SJCRH30 (cell line): ENCODE results near the gene KCTD8. TPM values are rescaled to one million over a fixed set of nuclear protein-coding genes. Genes with fewer than 3 reads are reported as not detected.

ENCODE experiments used
- DNase-seq, 2 experiments: peaks; one replicate each; pipeline ENCODE4 v3.0.0-alpha.2; 2015 to 2020
- H3K27ac ChIP-seq: fragments of 250-450 bp; sonication (Bioruptor Pico); 2 replicates; pipeline ENCODE4 v1.5.1; 2020; ENCODE audit warnings: mild to moderate bottlenecking, moderate library complexity
- H3K27me3 ChIP-seq: fragments of 250-450 bp; sonication (Bioruptor Pico); 2 replicates; pipeline ENCODE4 v1.5.1; 2020; ENCODE audit warnings: mild to moderate bottlenecking, moderate library complexity
- H3K36me3 ChIP-seq: fragments of 250-450 bp; sonication (Bioruptor Pico); 2 replicates; pipeline ENCODE4 v1.5.1; 2020; ENCODE audit warnings: mild to moderate bottlenecking, moderate library complexity
- H3K4me1 ChIP-seq: fragments of 250-450 bp; sonication (Bioruptor Pico); 2 replicates; pipeline ENCODE4 v1.5.1; 2020; ENCODE audit warnings: mild to moderate bottlenecking, moderate library complexity
- H3K4me3 ChIP-seq: fragments of 250-450 bp; sonication (Bioruptor Pico); 2 replicates; pipeline ENCODE4 v1.5.1; 2020; ENCODE audit warnings: mild to moderate bottlenecking, moderate library complexity
- H3K9me3 ChIP-seq: fragments of 250-450 bp; sonication (Bioruptor Pico); replicated peaks from 2 replicates; pipeline ENCODE4 v1.5.1; 2020; ENCODE audit warnings: mild to moderate bottlenecking, moderate library complexity
- total RNA-seq: library from RNA; depleted of rRNA; stranded (reverse); fragments of >200 nt; shearing (Covaris generic); gene quantifications from 2 replicates; pipeline ENCODE4 v1.2.3, GENCODE V29; 2014

Gene KCTD8
- total RNA-seq, 1 experiment from 2014 or later = not detected

DNA sequence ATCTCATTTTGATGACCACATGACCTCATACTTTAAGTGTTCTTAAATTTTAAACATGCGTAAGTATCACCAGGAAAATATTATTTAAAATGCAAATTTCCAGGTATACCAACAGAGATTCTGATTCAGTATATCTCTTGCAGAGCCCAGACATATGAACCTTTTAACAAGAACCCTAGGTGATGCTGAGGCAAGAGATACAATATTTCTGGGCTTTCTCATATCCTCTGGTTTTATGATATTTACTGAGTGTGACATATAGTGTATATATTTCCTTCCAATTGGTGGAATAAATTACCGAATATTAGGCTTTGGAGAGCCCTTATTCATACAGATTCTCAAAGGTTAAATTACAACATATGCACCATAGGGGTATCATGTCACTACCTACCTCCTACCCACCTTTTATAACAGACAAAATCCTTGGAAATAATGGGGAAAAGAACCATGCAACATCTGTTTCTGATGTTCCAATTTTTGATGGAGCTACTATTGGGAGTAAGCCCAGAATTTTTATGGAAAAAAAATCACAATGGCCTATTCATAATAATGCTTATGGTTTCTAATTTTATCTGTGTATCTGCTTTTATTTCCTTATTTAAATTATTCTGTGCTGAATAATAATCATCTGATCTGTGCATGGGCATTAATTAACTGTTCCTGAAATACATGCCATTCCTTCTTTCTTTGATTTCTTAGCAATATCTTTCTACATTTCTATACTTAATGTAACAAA lies 27.1 kb downstream of the KCTD8 start:
- H3K4me3 ChIP-seq = no peak overlapping the region
- no peaks in the 10 kb centered on the region for H3K36me3 ChIP-seq
- no peaks in the 10 kb centered on the region for H3K9me3 ChIP-seq
- DNase-seq = no peak
- H3K4me1 ChIP-seq = no peaks in the 10 kb centered on the region
- H3K27ac ChIP-seq = no peak overlapping the region
- H3K27me3 ChIP-seq = peaks cover 4% of the 10 kb centered on the region; the same call in 1 of the 2 replicates

GRCh38 chr4:44415251-44415650 lies 33.4 kb downstream of the KCTD8 start:
- no peaks in the 10 kb centered on the region for H3K27me3 ChIP-seq
- no peak for DNase-seq
- H3K4me1 ChIP-seq = no peaks in the 10 kb centered on the region
- H3K27ac ChIP-seq = no peak overlapping the region
- H3K9me3 ChIP-seq = no peaks in the 10 kb centered on the region
- H3K4me3 ChIP-seq = no peak overlapping the region
- H3K36me3 ChIP-seq = no peaks in the 10 kb centered on the region

GRCh38 chr4:44368413-44369167 lies 80.0 kb downstream of the KCTD8 start:
- Histone ChIP-seq H3K4me3 (no peak overlapping the region), H3K27me3 (no peaks in the 10 kb centered on the region; the same call in 1 of the 2 replicates), H3K27ac (no peak overlapping the region), H3K4me1 (no peaks in the 10 kb centered on the region), H3K36me3 (no peaks in the 10 kb centered on the region), H3K9me3 (no peaks in the 10 kb centered on the region)
- DNase-seq = no peak

DNA sequence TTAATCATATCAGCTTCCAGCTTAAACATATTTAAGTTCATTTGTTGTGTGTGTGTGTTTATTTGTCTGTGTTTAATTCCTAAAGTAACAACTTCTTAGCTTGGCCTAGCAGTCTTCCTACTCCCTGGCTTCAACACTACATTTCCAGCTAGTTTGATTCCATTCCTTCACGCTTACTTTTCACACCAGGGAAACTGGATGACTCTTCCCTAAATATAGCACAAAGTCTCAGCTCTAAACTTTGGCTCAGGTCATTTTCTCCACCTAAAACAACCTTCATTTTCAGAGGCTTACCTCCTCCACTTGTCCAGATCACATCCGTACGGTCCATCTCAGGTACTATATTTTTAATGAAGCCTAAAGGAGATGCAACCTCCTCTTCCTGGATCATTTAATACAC lies 94.4 kb downstream of the KCTD8 start:
- Histone ChIP-seq H3K27ac (no peak overlapping the region), H3K4me3 (no peak overlapping the region), H3K27me3 (no peaks in the 10 kb centered on the region), H3K4me1 (no peaks in the 10 kb centered on the region), H3K36me3 (no peaks in the 10 kb centered on the region), H3K9me3 (no peaks in the 10 kb centered on the region)
- no peak for DNase-seq

DNA sequence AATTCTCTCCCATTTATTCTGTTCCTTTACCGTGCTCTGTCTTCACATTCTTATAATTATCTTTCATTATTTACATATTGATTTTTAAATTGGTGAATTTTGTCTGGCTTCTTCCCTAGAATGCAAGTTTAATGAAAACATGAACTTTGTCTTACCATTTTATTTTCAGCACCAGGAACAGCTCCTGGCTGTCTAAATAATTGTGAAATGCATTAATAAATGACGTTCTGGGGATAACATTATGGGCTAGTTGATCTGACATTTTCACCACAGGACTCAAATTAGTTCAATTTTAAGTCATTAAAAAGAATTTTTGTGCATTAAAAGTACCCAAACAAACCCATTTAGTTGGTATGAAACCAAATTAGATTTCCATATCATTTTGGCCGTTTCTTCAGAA lies 97.5 kb downstream of the KCTD8 start:
- no peaks in the 10 kb centered on the region for H3K27me3 ChIP-seq
- no peaks in the 10 kb centered on the region for H3K9me3 ChIP-seq
- peak in 1 of 2 experiments; percentile 30 for DNase-seq
- no peaks in the 10 kb centered on the region for H3K4me1 ChIP-seq
- H3K4me3 ChIP-seq = no peak overlapping the region
- H3K36me3 ChIP-seq = no peaks in the 10 kb centered on the region
- no peak overlapping the region for H3K27ac ChIP-seq

GRCh38 chr4:44342800-44343199 lies 105.8 kb downstream of the KCTD8 start:
- H3K27me3 ChIP-seq = 0 out of 2 replicates have a peak, but pooled peaks cover 5% of the 10 kb centered on the region
- H3K27ac ChIP-seq = no peak overlapping the region
- no peaks in the 10 kb centered on the region for H3K4me1 ChIP-seq
- H3K36me3 ChIP-seq = no peaks in the 10 kb centered on the region
- no peaks in the 10 kb centered on the region for H3K9me3 ChIP-seq
- H3K4me3 ChIP-seq = no peak overlapping the region
- no peak for DNase-seq

- no peak for DNase-seq
These were observed 121.9 kb downstream of the KCTD8 start for GRCh38 chr4:44326741-44327140.

GRCh38 chr4:44320833-44321232 lies 127.8 kb downstream of the KCTD8 start:
- Histone ChIP-seq H3K36me3 (no peaks in the 10 kb centered on the region), H3K9me3 (no peaks in the 10 kb centered on the region), H3K27me3 (0 out of 2 replicates have a peak, but pooled peaks cover 5% of the 10 kb centered on the region), H3K4me3 (no peak overlapping the region), H3K27ac (no peak overlapping the region), H3K4me1 (no peaks in the 10 kb centered on the region)
- no peak for DNase-seq

More at GRCh38 chr4:44326741-44327140, 121.9 kb downstream of the KCTD8 start:
- peaks cover 2% of the 10 kb centered on the region; the same call in 1 of the 2 replicates for H3K27me3 ChIP-seq
- no peaks in the 10 kb centered on the region for H3K36me3 ChIP-seq
- H3K27ac ChIP-seq = no peak overlapping the region
- H3K9me3 ChIP-seq = no peaks in the 10 kb centered on the region
- H3K4me3 ChIP-seq = no peak overlapping the region
- no peaks in the 10 kb centered on the region for H3K4me1 ChIP-seq

DNA sequence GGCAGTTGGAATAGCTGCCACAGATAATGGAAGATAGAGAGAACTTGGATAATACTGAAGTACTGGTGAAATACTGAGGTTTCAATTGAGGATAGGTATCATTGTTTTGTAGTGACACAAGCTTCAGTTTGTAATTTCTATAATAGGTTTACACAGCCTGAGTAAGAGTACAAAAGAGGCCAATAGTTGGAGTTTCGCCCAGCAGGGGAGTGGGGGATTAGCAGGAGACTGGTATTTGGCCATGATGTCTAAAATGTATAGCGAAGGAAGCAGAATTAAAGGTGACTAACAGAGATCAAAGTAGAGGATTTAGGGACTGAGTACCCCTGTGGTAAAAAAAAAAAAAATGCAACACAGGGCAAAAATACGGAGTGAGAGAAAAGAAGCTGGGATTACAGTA lies 129.5 kb downstream of the KCTD8 start:
- no peak overlapping the region for H3K4me3 ChIP-seq
- H3K27ac ChIP-seq = no peak overlapping the region
- 0 out of 2 replicates have a peak, but pooled peaks cover 9% of the 10 kb centered on the region for H3K27me3 ChIP-seq
- H3K4me1 ChIP-seq = no peaks in the 10 kb centered on the region
- no peaks in the 10 kb centered on the region for H3K36me3 ChIP-seq
- no peak for DNase-seq
- no peaks in the 10 kb centered on the region for H3K9me3 ChIP-seq

- DNase-seq = no peak
- H3K4me1 ChIP-seq = no peaks in the 10 kb centered on the region
- H3K9me3 ChIP-seq = no peaks in the 10 kb centered on the region
- no peaks in the 10 kb centered on the region for H3K36me3 ChIP-seq
- no peak overlapping the region for H3K27ac ChIP-seq
- H3K27me3 ChIP-seq = 0 out of 2 replicates have a peak, but pooled peaks cover 9% of the 10 kb centered on the region
- H3K4me3 ChIP-seq = no peak overlapping the region
These were observed 134.9 kb downstream of the KCTD8 start for GRCh38 chr4:44313702-44314101.

DNA sequence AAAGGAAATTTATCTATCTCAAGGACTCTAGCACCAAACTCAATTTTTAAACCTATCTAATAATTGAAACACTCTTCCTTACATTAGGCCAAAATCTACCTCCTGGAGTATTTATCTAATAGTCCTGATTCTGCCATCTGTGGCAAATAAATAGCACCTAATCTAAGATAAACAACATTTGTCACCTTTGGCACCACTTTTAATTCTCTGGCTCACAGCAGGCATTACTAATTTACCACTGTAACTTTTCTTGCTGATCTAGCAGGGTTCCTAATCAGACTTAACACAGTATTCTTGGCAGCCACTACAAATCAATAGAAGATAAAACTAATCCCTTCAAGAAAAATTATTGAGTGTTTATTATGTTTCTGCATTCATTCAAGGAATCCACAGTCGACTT lies 161.1 kb downstream of the KCTD8 start:
- H3K4me3 ChIP-seq = no peak overlapping the region
- H3K9me3 ChIP-seq = no peaks in the 10 kb centered on the region; the same call in 1 of the 2 replicates
- H3K27me3 ChIP-seq = peaks cover 9% of the 10 kb centered on the region; the same call in 1 of the 2 replicates
- DNase-seq = no peak
- no peak overlapping the region for H3K27ac ChIP-seq
- no peaks in the 10 kb centered on the region for H3K36me3 ChIP-seq
- no peaks in the 10 kb centered on the region for H3K4me1 ChIP-seq

- Histone ChIP-seq H3K4me1 (no peaks in the 10 kb centered on the region), H3K9me3 (no peaks in the 10 kb centered on the region; the same call in 1 of the 2 replicates), H3K36me3 (no peaks in the 10 kb centered on the region), H3K27ac (no peak overlapping the region), H3K27me3 (no peaks in the 10 kb centered on the region), H3K4me3 (no peak overlapping the region)
- DNase-seq = no peak
These were observed 169.1 kb downstream of the KCTD8 start for GRCh38 chr4:44279469-44279868.

- H3K9me3 ChIP-seq = no peaks in the 10 kb centered on the region; the same call in 1 of the 2 replicates
- no peaks in the 10 kb centered on the region for H3K27me3 ChIP-seq
- H3K27ac ChIP-seq = no peak overlapping the region
- no peaks in the 10 kb centered on the region for H3K4me1 ChIP-seq
- no peak for DNase-seq
- H3K4me3 ChIP-seq = no peak overlapping the region
- H3K36me3 ChIP-seq = no peaks in the 10 kb centered on the region
These were observed 169.5 kb downstream of the KCTD8 start for GRCh38 chr4:44279066-44279465.

GRCh38 chr4:44257461-44257860 lies 191.1 kb downstream of the KCTD8 start:
- Histone ChIP-seq H3K4me1 (peaks cover 5% of the 10 kb centered on the region; the same call in 1 of the 2 replicates), H3K27me3 (peaks cover 3% of the 10 kb centered on the region; the same call in 1 of the 2 replicates), H3K27ac (no peak overlapping the region), H3K36me3 (no peaks in the 10 kb centered on the region), H3K9me3 (no peaks in the 10 kb centered on the region), H3K4me3 (no peak overlapping the region)
- peak; percentile 4 to 32 for DNase-seq

- peak in 1 of 2 experiments; percentile 2 for DNase-seq
- H3K4me3 ChIP-seq = no peak overlapping the region
- H3K4me1 ChIP-seq = peaks cover 5% of the 10 kb centered on the region; the same call in 1 of the 2 replicates
- H3K27me3 ChIP-seq = peaks cover 3% of the 10 kb centered on the region; the same call in 1 of the 2 replicates
- H3K36me3 ChIP-seq = no peaks in the 10 kb centered on the region
- H3K9me3 ChIP-seq = no peaks in the 10 kb centered on the region
- H3K27ac ChIP-seq = no peak overlapping the region
These were observed 192.2 kb downstream of the KCTD8 start for GRCh38 chr4:44256414-44256813.
